Activated CD8-positive, alpha-beta memory T cell treated with anti-CD3 and anti-CD28 coated beads, Interleukin-2, amount 50 U/mL, for 1 hour (primary cell): Measurements from ENCODE around the gene CALR3.
"Not testable (repeated sequence)": the region's sequence is repeated elsewhere in the genome, so short reads cannot be mapped to it uniquely, and the experiment has no call there.

Experiments
- DNase-seq: peaks from one replicate; pipeline ENCODE4 v3.0.0-alpha.2; 2020; ENCODE audit errors: extremely low read depth

CALR3 gene

DNA sequence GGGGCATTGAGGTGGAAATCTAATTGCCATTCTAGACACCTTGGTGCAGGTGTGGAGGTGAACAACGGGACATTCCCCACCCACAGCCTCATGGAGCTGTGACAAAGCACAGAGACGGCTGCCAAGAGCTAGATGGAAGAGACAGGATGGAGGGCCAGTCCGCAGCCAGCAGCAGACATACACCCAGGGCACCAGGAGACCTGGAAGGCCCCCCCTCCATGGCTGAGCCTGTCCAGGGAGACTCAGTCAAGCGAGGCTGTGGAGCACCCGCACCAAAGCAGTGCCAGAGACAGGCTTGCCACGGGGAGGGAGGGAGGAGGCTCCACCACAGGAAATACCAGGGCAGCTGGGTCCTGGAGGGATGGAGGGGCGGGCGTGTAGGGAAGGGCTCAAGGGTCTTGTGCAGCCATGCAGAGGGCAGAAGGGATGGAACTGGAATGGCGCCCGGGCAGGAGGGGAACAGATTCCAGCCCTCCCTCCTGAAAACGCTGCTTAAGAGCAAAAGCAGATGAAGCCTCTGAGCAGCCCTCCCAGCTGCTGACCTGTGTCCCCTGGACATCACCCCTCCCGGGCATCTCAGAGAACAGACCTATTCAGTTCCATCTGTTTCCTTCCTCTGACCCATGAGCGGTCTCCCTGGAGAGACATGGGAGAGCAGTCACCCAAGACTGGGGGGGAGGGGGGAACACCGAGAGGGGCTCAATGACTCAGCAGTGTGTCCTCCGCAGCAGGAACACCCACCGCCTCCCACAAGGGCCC is 38.6 kb downstream of the CALR3 start:
- DNase-seq: no peak

DNA sequence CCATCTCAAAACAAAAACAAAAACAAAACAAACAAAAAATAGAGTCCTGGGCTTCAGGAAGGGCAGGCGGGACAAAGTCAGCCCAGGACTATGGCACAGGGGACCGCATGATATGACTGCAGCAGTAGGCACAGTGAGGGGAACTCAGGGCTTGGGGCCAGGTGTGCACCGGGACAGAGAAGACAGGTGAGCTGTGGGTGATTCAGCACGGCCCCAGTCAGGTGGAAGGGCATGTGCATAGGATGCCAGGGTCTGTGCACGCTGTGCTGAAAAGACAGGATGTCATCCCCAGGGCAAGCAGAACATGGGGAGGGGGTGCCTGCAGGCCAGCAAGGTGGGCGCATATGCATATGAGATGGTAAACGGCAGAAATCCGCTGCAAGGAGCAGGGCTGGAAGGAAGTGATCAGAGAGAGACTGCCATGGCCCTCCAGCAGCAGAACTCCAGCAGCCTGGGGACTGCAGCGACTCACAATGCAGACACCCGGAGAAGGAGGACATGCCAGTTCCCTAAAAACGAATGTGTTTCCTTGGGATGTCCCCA is 39.2 kb downstream of the CALR3 start:
- DNase-seq: no peak

DNA sequence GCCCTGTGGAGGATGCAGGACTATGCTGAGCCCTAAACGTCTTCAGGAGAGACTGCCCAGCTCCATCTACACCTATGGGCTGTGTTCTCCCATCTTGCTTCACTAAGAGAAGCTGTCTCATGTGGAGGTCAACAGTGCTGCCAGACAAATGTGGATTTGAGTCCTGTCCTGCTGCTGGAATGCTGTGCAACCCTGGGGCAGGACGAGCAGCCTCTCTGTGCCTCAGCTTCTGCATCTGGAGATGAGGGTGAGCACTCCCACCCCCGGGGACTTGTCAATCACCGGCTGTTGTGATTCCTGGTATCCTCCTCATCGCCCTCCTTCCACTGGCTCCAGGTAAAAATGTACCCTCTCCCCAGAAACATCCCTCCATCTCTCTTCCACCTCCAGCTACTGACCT is 40.5 kb downstream of the CALR3 start:
- no peak for DNase-seq

DNA sequence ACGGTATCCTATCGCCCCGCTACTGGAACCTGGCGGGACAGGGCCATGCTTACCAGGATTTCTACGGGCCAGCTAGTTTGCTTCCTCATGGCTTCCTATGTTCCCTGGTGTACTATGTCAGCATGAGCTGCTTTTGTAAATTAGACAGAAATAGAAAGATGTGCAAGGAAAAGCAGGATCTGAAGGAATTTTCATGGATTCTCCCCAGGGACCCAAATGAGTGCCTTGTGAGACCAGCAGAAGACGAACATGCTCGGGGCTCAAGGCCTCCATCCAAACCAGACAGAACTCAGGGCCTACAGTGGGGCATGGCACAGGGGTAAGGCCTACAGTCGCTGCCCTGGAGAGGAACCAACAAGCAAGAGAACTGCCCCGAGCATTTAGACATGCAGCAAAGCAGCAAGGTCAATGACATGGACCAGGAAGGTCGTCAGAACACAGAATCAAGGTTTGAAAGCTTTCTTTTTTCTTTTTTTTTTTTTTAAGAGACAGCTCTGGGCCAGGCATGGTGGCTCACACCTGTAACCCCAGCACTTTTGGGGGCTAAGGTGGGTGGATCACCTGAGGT is 41.5 kb downstream of the CALR3 start:
- DNase-seq: no peak

DNA sequence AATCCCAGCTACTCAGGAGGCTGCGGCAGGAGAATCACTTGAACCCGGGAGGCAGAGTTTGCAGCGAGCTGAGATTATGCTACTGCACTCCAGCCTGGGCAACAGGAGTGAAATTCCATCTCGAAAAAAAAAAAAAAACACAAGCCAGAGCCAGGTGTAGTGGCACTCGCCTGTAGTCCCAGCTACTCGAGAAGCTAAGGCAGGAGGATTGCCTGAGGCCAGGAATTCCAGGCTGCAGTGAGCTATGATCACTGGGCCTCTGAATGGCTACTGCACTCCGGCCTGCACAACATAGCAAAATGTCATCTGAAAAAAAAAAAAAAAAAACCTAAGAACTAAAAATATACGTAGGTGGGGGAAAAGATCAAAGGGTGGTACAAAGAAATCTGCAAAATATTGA is 43.6 kb downstream of the CALR3 start:
- no peak for DNase-seq

DNA sequence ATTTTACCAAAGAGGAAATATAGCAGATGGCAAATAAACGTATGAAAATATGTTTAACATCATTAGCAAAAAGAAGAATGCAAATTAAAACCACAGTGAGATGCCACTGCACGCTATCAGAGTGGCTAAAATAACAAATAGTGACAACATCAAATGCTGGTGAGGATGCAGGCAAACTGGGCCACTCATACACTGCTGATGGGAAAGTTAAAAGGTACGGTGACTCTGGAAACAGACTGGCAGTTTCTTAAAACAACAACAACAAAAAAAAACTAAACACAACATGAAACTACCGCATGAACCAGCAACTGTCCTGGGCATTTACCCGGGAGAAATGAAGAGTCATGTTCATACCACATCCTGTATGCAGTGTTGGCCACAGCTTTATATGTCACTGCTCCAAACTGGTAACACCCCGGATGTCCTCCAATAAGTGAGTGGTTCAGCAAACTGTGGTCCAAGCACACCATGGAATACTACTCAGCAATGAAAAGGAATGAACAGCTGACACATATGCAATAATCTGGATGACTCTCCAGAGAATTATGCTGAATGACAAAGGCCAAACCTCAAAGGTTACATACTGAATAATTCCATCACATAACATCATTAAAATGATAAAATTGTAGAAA is 46.5 kb downstream of the CALR3 start:
- no peak for DNase-seq

DNA sequence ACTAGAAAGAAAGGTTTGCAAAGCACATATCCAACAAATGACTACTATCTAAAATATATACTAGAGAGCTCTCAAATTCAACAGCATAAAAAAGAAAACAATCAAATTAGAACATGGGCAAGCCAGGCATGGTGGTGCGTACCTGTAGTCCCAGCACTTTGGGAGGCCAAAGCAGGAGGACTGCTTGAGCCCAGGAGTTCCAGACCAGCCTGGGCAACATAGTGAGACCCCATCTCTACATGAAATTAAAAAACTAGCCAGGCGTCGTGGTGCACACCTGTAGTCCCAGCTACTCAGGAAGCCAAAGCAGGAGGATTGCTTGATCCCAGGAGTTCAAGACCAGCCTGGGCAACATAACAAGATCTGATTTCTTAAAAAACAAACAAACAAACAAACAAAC is 47.1 kb downstream of the CALR3 start:
- not testable (repeated sequence) for DNase-seq

DNA sequence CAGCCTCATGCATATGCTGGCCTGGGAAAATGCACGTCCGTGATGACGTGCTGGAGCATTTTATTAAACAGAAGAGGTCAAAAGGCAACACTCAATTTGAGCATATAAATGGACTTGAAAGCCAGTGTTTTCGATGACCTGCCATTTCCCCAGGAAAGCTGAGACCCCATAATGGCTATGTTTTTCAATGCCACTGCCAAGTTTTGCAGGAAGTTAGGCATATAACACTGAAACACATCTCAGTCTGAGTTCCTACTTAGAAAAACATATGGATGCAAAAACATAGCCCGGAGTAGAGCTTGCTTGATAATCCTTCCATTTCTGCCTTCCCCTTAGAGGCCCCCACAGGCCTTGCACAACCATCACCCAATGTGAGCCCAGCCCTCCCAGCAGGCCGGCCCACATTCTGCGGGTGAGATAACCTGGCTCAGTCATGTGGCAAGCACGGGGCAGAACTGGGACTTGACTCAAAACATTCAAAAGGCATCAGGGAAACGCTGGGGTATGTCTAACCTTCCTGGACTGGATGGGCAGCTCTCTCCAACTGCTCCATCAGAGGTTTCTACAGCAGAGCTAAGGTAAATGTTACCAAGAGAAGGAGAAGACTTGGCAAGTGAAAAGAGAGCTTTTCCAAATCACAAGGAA is 49.1 kb downstream of the CALR3 start:
- no peak for DNase-seq

DNA sequence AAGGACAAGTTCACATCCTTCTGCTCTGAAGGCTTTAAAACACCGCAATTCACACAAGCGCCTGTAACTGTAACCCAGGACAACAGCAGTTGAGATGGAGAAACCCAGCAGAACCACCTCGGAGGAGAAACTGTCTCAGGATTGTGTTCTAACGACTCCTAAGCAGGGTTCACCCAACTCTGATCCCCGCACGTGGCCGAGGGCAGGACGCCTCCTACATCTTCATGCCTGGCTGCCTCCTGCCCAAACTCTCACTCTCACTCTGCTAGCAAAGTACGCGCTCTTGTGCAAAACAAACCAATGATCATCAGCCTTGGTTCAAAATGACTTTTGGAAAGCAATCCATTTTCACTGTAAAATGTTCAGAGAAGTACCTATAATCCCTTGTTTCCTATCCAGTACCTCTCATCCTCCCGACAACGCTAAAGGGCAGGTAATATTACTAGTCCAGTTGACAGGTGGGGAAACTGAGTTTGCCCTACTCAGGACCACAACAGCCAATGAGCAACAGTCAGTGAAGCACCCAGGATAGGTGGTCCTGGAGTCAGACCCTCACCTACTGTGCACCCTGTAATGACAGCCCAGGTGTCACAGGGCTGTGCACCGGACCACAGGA is 49.8 kb downstream of the CALR3 start:
- no peak for DNase-seq

DNA sequence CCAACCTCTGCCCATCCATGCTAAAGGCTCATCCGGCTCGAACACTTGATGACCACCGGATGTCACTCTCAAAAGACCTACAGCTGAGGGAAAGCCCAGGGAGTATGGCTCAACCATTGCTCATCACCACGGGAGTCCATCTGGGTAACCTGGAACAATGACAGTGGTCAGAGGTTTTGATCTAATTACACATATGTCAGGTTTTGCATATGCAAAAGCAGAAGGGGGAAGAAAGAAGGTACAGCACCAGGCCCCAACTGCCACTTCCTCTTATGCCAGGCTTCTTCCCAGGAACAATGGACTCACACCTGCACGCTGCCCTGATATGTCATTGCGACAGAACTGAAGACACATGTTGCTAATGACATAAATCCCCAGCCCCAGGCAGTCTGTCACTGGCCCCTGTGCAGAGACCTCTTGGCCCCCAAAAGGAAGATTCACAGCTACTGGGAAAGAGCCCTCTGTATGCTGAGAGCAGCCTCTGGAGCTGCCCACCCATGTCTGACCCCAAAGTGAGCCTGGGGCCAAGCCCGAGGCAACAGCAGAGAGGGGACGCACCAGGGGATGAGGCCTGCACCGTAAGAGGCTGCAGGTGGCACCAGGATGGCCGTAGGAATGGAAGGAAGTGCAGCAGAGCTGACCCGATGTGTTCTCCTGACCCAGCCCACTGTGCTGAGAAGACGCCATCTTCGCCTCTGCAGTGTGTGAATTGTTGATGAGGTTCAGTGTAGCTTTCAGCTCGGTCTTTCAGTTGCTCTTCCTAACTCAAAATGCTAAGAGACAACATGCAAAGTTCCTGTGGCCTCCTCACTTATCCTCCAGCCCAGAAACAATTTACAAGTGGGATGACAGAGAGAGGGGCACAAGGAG is 50.5 kb downstream of the CALR3 start:
- no peak for DNase-seq

DNA sequence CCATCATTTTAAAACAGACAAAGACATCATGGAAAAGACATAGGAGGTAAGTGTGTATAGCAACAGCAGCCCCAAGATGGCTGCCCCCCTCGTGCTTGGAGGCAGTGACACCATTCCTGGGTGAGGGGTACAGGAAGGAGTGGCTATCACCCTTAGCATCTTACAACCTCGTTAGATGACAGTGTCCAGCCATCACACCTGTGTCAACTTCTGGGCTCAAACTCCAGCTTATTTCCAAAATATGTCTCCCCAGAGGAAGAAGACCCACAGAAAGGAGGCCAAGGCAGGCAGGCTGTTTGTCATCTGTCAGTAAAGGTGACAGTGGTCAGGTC is 51.7 kb downstream of the CALR3 start:
- no peak for DNase-seq

DNA sequence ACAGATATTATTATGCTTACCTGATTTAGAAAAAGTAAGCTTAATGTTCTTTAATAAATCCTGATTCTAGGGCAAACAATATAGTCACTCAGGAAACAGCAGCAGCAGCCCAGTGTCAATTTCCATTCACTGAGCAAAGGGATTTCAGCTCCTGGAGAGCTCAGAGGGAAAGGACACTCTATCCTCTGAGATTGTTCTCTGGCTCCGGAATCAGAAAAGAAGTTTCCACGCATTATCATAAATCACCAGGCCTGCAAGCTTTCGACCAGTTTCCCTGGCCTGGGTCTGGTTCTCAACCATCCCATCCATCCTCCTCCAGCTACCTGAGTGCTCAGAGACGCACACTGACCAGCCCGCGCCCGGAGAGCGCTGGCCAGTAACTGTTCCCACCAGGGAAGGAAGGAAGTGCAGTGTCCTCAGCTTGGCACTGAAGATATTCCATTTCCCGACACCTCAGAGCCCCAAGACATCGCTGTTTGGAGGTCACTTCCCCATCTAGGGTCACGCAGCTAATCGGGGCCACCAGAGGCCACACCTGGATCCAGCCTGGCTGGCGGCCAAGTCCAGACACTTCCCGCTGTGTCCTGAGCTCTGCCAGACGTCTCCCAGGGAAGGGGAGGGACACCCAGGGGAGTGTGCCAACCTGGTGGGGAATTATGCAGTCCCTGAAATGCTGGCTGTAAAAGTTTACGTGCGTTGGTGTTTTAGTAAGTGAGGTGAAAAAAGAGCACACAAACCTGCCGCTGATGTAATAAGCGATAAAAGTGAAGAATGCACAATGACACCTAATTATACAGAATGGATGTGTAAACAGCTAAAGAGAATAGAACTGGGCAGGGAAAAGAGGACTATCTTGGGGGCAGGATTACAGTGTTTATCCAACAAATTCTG is 53.3 kb downstream of the CALR3 start:
- no peak for DNase-seq

DNA sequence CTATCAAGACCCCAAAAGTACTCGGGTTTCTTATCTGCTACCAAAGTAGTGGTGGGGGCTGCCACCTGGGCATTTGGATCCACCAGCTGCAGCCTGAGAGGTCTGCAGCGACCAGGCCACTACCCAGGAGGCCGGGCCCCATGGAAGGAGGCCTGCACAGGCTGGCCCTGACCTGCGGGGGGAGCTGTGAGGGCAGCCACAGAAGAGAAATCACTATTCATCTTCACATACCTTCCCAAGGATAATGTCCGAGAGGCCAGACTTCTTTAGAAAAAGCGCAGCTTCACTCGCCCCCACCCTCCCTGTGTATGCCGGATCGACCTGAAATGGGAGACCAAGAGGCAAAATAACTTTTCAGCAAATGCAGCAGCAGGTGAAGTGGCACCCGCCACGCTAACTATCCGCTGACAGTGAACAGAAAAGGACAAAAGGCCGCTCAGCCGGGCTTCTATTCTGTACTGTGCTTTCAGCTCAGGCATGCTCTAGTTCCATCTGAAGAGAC is 54.3 kb downstream of the CALR3 start:
- DNase-seq: no peak

DNA sequence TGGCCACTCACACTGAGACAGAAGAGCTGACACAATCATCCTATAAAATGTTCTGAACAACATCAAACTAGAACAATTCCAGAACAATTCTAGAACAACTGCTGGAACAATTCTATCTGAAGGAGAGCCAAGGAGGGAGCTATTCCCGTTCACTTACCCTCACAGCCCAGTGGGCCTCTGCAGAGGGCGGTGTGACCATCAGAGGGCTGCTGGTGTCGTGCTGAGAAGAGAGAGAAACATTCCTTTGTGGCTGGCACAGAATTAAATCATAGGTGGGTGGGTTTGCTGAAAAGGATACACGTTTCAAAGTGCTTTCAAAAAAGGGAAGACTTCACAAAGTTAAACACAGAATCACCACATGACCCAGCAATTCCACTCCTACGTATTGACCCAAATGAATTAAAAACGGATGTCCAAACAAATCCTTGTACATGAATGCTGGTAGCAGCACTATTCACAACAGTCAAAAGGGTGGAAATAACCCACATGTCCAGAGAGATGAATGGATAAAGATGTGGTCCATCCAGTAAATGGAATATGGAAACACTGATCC is 59.1 kb downstream of the CALR3 start:
- DNase-seq: no peak

DNA sequence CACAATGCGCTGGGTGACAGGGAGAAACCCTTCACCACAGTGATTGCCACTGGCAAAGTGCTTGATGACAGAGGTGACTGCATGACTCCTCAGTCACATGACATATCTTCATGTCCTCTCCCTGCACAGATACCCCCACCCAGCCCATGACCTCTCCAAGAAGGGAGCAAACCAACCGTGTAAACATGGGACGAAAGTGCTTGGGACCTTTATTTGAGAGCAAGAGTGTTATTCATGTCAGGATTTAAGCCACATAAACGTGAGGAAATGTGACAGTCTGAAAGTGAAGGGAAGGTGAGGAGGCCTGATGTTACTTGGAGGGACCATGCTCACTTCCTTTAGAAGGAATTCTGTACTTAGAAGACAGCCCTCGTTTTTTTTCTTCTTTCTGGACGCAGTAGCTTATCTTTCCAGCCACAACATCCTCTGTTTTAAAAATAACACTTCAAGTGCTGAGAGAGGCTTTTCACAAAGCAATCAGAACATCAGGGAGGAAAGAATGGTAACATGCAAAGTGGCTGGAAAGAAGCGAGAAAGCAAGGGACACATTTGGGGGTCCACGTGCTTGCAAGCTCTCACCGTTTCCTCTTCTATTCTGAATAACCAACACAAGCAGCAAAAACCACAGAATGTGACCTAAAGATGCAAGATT is 59.8 kb downstream of the CALR3 start:
- no peak for DNase-seq

DNA sequence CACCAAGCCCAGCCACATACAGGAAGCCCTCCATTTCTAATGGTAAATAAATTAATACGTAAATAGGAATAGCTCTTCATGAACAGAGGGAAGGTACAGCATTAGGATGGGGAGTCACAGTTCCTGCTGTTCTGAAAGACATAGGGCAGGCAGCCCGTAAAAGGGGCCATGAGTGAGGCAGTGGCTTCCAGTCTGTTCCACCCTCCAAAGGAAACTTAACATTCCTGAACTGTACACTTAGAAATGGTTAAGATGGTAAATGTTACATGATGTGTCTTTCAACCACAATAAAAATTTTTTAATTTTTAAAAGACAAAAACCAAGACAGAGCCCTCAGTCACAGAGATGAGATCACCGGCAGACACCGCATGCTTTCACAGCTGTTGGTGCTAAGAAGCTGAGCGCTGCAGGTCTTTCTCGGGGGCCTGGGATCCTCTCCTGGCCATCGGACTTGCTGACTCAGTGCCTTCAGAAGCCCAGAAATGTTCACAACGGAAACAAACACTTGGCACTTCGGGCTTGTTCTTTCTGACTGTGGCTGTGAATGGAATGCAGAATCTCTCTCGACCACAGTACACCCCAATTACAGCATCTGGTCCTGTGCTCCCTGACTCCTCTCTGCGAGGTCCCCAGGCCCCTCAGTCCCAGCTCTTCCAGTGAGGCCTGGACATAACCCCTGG is 60.6 kb downstream of the CALR3 start:
- no peak for DNase-seq

DNA sequence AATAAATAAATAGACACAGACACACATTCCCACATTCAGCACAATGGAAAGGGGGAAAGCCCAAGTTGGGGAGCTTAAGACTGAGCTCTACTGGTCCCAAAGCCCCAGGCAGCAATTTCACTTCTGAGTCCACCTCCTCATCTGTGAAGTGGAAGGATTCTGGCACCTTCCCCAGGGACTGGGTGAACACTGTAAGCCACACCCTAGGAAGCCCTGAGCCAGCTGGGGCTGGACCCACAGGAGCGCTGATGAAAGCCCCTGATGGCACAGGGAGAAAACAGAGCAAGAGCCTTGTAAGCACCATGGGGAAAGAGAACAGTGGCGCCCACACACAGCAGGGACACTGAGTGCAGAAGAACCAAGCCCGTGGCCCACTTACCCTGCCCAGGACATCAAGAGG is 62.0 kb downstream of the CALR3 start:
- no peak for DNase-seq

DNA sequence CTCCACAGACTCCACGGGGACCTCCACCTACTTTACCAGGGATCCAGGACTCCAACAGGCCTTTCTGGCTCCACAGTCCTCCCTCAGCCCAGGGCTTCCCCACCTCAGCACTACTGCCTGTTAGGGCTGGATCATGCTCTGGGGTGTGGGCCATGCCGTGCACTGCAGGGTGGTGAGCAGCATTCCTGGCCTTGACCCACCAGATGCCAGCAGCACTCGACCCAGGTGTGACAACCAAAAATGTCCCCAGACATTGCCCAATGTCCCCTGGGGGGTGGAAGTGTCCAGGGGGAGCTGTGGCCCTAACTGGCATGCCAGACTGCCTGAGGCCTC is 66.2 kb downstream of the CALR3 start:
- DNase-seq: no peak
